Cardiac septum (tissue), 1 donor: ENCODE measurements around the gene DAB2IP. TPM values are rescaled to one million over a fixed set of nuclear protein-coding genes. Genes with fewer than 3 reads are reported as not detected.
"Not testable (repeated sequence)": the region's sequence is repeated elsewhere in the genome, so short reads cannot be mapped to it uniquely, and the experiment has no call there.

Experiments
- DNase-seq: peaks from one replicate; pipeline ENCODE4 v3.0.0-alpha.2; 2020; ENCODE audit warnings: low spot score
- intact Hi-C: fragments of 100-400 bp; cut with DNase I; formaldehyde crosslinking; loops from one replicate; pipeline ENCODE4 v1.14.0; 2022
- total RNA-seq: library from RNA; stranded (reverse); fragmentation: NEBNext Ultra II Directional; extraction: Animal tissue kit (Norgen Biotek cat#: 25700); gene quantifications from one replicate; pipeline ENCODE4 v1.2.1, GENCODE V29; 2021
- donor health status: DM: no; HTN: no; CAD: no.

DAB2IP gene
- total RNA-seq, 1 donor from 2014 or later: 60.3 TPM

- intact Hi-C loops: no loop called here
- no peak for DNase-seq
Observed at GRCh38 chr9:121729769-121730562, 78.5 kb downstream of the DAB2IP start.

DNA sequence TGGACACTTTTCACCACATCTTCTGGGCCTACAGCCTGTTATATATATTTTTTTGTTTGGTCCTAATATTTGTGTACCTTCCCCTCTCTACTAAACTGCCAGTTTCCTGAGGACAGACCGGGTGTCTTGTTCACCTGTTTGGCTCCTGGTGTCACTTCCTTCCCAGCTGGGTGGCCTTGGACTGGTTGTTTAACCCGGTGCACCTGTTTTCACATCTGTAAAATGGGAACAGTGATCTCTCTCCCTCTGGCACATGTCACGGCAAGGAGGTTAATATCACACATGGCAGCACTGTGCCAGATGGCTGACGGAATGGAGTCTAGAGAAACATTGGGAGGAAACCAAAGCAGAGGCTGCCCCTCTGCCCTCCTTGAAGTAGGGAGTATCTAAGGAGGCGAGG, 79.7 kb downstream of the DAB2IP start:
- intact Hi-C loops: no loop called here
- no peak for DNase-seq

GRCh38 chr9:121731919-121732318, 80.5 kb downstream of the DAB2IP start:
- no peak for DNase-seq
- intact Hi-C loops: no loop called here

DNA sequence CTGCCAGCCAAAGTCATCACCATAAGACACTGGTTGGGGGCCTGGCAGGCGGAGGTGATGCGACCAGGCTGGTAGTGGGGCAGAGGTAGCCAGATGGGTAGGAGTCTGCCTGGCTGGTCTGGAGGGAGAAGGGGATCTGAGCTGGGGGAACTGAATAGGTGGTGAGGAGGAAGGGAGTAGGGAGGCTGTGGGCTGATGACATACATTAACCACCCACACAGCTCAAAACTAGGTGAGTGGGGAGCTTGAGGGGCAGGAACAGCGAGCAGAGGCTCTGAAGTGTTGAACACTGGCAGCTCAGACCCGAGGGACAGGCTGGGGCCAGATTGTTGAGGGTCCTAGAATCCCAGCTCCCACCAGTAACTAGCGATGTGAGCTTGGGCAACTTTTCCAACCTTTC, 81.0 kb downstream of the DAB2IP start:
- no peak for DNase-seq
- intact Hi-C loops: no loop called here

DNA sequence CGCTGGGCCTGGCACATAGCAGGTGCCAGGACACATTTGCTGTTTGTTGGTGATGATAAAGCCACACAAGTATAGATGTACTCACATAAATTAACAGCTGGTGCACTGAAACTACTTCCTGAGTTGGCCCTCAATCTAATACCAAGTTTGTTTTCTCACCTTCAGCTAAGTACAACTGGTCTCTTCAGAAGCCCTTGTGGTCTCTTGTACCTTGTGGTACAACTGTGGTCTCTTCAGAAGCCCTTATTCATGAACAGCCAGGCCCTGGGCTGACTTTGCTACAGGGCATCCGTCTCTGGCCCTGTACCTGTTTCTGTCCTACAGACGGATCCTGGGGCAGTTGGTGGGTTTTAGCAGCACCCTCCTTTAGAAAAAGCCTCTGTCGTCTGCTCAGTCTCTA, 81.5 kb downstream of the DAB2IP start:
- no peak for DNase-seq
- intact Hi-C loops: no loop called here

DNA sequence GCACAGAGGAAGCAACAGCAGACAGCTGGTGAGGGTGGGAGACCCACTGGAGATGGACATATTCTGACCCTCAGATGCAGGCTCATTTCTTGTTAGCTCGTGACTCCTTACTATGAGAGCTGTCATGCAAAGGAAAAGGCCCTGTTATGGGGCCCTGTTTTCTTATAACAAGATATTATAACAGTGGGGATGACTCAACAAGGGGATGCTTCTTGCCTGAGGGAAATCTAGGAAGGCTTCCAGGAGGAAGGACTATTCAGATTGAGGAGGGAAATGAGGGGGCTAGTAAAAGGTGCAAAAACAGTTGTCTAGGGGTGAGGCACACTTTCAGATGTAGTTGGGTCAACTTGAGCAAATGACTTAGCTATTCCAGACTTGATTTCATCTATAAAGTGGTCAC, 83.0 kb downstream of the DAB2IP start:
- intact Hi-C loops: no loop called here

GRCh38 chr9:121735065-121735792, 83.8 kb downstream of the DAB2IP start:
- intact Hi-C loops: no loop called here
- no peak for DNase-seq

More for the DNA sequence above, 83.0 kb downstream of the DAB2IP start:
- no peak for DNase-seq

GRCh38 chr9:121735793-121736770, 84.6 kb downstream of the DAB2IP start:
- intact Hi-C loops: no loop called here
- peak; percentile 88 for DNase-seq

DNA sequence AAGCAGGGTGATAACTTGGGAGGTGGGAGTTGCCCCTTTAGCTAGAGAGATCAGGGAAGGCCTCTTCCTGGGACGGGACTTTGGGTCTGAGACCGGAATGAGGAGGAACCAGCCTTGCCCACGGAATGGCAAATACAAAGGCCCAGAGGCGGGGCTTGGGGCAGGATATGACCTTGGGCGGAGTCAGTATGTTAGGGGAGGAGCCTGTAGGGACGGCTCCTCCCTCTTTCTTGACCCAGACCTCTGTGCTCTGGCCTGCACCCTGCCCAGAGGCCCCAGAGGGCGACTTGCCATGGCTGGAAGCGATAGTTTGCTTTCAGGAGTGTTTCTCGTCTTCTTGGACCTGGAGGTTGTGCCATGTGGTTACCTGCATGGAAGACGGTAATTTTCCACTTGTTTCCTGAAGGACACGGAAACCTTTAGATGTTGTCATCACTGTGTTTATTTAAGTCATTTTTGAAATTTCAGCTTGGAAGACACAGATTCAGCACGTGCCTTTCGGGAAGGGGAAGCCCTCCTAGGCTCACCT, 85.6 kb downstream of the DAB2IP start:
- DNase-seq: no peak
- intact Hi-C loops: no loop called here

DNA sequence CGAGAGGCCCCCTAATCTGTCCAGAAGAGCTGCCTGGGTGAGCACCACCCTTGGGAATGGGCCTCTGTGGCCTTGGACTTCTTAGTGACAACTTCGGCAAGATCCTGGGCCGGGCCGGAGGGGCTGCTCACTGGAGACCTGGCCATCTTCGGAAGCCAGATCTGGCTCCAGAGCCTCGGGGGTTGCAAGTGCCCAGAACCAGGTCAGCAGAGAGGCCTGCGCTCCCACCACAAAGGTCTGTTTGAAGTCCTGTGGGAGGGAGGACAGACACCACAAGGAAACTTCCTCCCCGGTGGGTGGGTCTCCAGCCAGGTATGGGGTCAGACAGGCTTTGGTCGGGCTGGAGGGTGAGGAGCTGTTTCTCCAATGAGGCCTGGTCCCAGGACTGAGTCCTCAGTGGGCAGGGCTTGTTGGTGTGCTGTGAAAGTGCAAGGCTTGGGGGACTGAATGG, 86.1 kb downstream of the DAB2IP start:
- DNase-seq: no peak
- intact Hi-C loops: no loop called here

- no peak for DNase-seq
- intact Hi-C loops: no loop called here
Observed at GRCh38 chr9:121738411-121738810, 87.0 kb downstream of the DAB2IP start.

DNA sequence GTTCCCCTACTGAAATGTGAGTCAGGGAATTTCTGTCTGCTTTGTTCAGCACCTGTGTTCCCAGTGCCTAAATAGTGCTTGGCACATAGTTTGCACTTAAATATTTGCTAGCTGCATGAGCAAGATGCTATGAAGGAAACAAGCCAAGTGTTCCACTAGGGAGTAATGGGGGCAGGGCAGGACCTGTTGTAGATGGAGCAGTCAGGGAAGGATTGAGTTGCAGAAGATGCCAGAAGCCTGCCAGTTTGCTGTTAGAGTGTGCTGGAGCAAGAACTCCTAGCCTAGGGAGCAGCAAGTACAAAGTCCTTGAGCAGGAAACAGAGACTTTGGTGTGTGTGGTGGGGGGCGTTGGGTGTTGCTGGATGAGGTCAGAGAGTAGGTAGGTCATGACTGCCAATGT, 87.5 kb downstream of the DAB2IP start:
- no peak for DNase-seq
- intact Hi-C loops: no loop called here

GRCh38 chr9:121739971-121740370, 88.5 kb downstream of the DAB2IP start:
- no peak for DNase-seq
- intact Hi-C loops: loop anchor here (5.0 kb wide), 2 partner anchors 43 to 143 kb away; no protein-coding TSS in a partner anchor

- no peak for DNase-seq
- intact Hi-C loops: loop anchor here (5.0 kb wide), 2 partner anchors 44 to 144 kb away; no protein-coding TSS in a partner anchor
Observed at GRCh38 chr9:121741228-121741918, 89.9 kb downstream of the DAB2IP start.

- intact Hi-C loops: loop anchor here (5.0 kb wide), 2 partner anchors 45 to 145 kb away; no protein-coding TSS in a partner anchor
- not testable (repeated sequence) for DNase-seq
Observed at GRCh38 chr9:121741919-121742283, 90.5 kb downstream of the DAB2IP start.

- intact Hi-C loops: loop anchor here (5.0 kb wide), 2 partner anchors 46 to 146 kb away; no protein-coding TSS in a partner anchor
- DNase-seq: no peak
Observed at GRCh38 chr9:121742923-121743322, 91.5 kb downstream of the DAB2IP start.

- intact Hi-C loops: loop anchor here (5.0 kb wide), 2 partner anchors 46 to 146 kb away; no protein-coding TSS in a partner anchor
- DNase-seq: peak; percentile 89
Observed at GRCh38 chr9:121743441-121744001, 92.1 kb downstream of the DAB2IP start.

- DNase-seq: no peak
- intact Hi-C loops: loop anchor here (5.0 kb wide), 2 partner anchors 47 to 147 kb away; no protein-coding TSS in a partner anchor
Observed at GRCh38 chr9:121744002-121744686, 92.7 kb downstream of the DAB2IP start.
